ENCODE measurements around the gene CPED1. TPM values are rescaled to one million over a fixed set of nuclear protein-coding genes. Genes with fewer than 3 reads are reported as not detected.

Gene CPED1
- polyA plus RNA-seq, 1 donor from 2014 or later = 3.8 TPM

DNA sequence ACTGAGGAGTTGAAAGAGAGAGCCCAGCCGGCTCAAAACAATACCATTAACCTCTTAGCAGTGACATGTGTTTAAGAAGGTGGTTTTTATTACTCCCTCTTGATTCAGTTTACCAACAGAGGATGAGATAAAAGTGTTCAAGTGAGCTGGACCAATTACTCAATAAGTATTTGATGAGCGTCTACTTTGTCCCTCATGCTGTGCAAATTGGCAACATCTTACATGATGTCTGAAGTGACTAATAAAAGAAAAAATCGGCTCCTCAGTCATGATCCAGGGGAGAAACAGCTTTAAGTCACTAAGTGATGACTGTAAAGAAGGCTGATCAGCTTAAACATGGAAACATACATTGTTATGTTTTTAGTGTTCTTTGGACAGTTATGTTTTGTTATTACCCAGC lies 348.1 kb downstream of the CPED1 start:
- peak overlapping the region in 2 of 3 donors; percentile 54 to 71 for H3K27ac Mint-ChIP-seq
- H3K4me3 Mint-ChIP-seq = peak overlapping the region in 1 of 4 donors; percentile 41
- peaks cover 10 to 19% (median 13%) of the 10 kb centered on the region in 3 donors for H3K4me1 Mint-ChIP-seq
- H3K9me3 Mint-ChIP-seq = no peaks in the 10 kb centered on the region
- H3K27me3 Mint-ChIP-seq = no peaks in the 10 kb centered on the region
- H3K36me3 Mint-ChIP-seq = no peaks in the 10 kb centered on the region

DNA sequence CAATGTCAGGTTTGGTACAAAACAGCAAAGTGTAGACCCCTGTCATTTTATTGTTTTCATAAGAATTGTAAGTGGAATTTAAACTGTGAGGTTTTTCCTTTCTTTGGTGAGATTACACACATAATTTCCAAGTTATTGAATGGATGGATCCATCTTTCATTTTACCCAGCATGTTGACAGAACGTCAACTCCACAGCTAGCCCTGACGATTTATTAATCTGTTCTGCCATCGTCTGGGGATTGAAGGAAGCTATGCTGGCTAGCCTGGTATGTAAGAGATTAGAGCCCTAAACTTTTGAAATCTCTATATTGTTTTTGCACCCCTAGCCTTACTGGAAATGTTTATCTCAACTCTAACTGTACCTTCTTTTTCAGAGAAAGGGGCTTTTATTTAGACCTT lies 348.9 kb downstream of the CPED1 start:
- no peaks in the 10 kb centered on the region for H3K9me3 Mint-ChIP-seq
- peaks cover 10 to 20% (median 15%) of the 10 kb centered on the region in 3 donors for H3K4me1 Mint-ChIP-seq
- H3K36me3 Mint-ChIP-seq = no peaks in the 10 kb centered on the region
- no peak overlapping the region for H3K4me3 Mint-ChIP-seq
- no peaks in the 10 kb centered on the region for H3K27me3 Mint-ChIP-seq
- peak overlapping the region in 2 of 3 donors; percentile 14 to 54 for H3K27ac Mint-ChIP-seq

DNA sequence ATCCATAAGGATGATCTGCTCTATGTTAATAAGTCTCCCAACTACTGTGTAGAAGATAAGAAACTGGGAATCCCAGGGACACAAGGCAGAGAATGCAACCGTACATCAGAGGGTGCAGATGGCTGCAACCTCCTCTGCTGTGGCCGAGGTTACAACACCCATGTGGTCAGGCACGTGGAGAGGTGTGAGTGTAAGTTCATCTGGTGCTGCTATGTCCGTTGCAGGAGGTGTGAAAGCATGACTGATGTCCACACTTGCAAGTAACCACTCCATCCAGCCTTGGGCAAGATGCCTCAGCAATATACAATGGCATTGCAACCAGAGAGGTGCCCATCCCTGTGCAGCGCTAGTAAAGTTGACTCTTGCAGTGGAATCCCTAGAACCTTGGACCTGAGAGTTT lies 350.6 kb downstream of the CPED1 start:
- Mint-ChIP-seq H3K36me3 (no peaks in the 10 kb centered on the region), H3K4me3 (no peak overlapping the region), H3K27me3 (no peaks in the 10 kb centered on the region), H3K9me3 (no peaks in the 10 kb centered on the region), H3K4me1 (peaks cover 10 to 20% (median 18%) of the 10 kb centered on the region in 3 donors), H3K27ac (peak overlapping the region in 2 of 3 donors; percentile 3 to 14)

- Mint-ChIP-seq H3K27me3 (no peaks in the 10 kb centered on the region), H3K4me3 (no peak overlapping the region), H3K36me3 (peaks cover 5% of the 10 kb centered on the region), H3K9me3 (no peaks in the 10 kb centered on the region), H3K27ac (peak overlapping the region; percentile 3 to 61 (median 28)), H3K4me1 (peaks cover 6 to 10% (median 8%) of the 10 kb centered on the region in 3 donors)
These were observed 353.4 kb downstream of the CPED1 start for GRCh38 chr7:121341933-121342332.

GRCh38 chr7:121342631-121343030 lies 354.1 kb downstream of the CPED1 start:
- Mint-ChIP-seq H3K27ac (peak overlapping the region in 1 of 3 donors; percentile 3), H3K9me3 (no peaks in the 10 kb centered on the region), H3K36me3 (peaks cover 8% of the 10 kb centered on the region), H3K4me3 (no peak overlapping the region), H3K27me3 (no peaks in the 10 kb centered on the region), H3K4me1 (peaks cover 2 to 7% (median 5%) of the 10 kb centered on the region in 3 donors)

DNA sequence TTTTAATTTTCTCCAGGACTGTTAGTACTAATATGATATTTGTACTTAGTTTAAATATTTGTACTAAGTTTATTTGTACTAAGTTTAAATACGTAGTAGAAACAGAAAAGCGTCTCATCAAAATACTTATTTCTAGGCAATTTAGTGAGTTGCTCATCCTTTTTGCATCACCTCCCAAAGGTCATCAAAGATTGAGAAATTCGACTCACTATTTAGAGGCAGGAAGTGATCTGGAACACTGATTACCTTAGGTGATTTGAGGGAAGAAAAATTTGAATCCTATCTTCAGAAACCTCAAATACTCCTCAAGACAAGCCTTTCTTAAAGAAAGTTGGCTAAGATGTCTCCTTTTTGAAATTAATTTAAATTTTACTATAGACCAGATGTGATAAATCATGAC lies 354.8 kb downstream of the CPED1 start:
- Mint-ChIP-seq H3K27me3 (no peaks in the 10 kb centered on the region), H3K4me1 (peaks cover 0 to 7% (median 5%) of the 10 kb centered on the region in 3 donors), H3K9me3 (no peaks in the 10 kb centered on the region), H3K36me3 (peaks cover 8% of the 10 kb centered on the region), H3K27ac (peak overlapping the region in 1 of 3 donors; percentile 27), H3K4me3 (no peak overlapping the region)

DNA sequence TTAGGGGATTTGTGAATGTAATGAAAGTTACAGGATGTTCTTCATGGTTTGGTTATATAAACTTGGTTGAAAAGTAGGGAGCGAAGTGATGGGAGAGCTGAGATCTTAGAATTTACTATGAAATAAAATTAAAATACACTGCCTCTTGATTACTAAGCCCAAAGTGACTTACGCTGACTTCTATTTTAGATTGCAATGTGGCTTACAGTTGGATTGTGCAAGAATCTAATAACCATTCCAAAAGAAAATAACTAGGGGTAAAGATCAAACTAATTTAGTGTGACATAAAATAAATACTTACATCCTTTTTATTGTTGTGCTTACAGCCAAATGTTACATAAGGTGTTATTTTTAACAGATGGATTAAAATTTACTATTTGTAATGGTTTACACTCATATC lies 355.6 kb downstream of the CPED1 start:
- Mint-ChIP-seq H3K27me3 (no peaks in the 10 kb centered on the region), H3K4me3 (no peak overlapping the region), H3K36me3 (peaks cover 8% of the 10 kb centered on the region), H3K9me3 (no peaks in the 10 kb centered on the region), H3K27ac (peak overlapping the region in 1 of 3 donors; percentile 26), H3K4me1 (peaks cover 0 to 7% (median 5%) of the 10 kb centered on the region in 3 donors)

- Mint-ChIP-seq H3K36me3 (peaks cover 8% of the 10 kb centered on the region), H3K4me3 (no peak overlapping the region), H3K27me3 (no peaks in the 10 kb centered on the region), H3K9me3 (no peaks in the 10 kb centered on the region), H3K27ac (peak overlapping the region in 1 of 3 donors; percentile 26), H3K4me1 (peaks cover 0 to 7% (median 5%) of the 10 kb centered on the region in 3 donors)
These were observed 356.0 kb downstream of the CPED1 start for GRCh38 chr7:121344497-121344896.

Other genes with a start within 250 kb of the CPED1 start
- gene TSPAN12, start 130.6 kb upstream of the CPED1 start, polyA plus RNA-seq = not detected
- gene ING3, start 37.9 kb upstream of the CPED1 start, polyA plus RNA-seq = 29.4 TPM

Measured in IgD-negative memory B cell (primary cell).